GM12892 (cell line): ENCODE data around the gene MYH15.

ENCODE experiments used
- DNase-seq: peaks from one replicate; pipeline ENCODE4 v3.0.0; 2011; ENCODE audit not compliant: insufficient read length
- FAIRE-seq: peaks from 2 replicates; lab custom pipeline; 2011; peaks lifted over from hg19 to GRCh38; lab: Jason Lieb, UNC
- POLR2A ChIP-seq: IDR thresholded peaks from 2 replicates; pipeline ENCODE4 v1.6.1; 2011; ENCODE audit warnings: low read depth, low read length, control low read depth
- POLR2AphosphoS5 ChIP-seq: IDR thresholded peaks from 2 replicates; pipeline ENCODE4 v1.6.1; 2011; ENCODE audit warnings: low read depth, low read length, control low read depth
- TAF1 ChIP-seq: IDR thresholded peaks from 2 replicates; pipeline ENCODE4 v1.6.1; 2011; ENCODE audit warnings: low read depth, mild to moderate bottlenecking, control low read depth, low read length, borderline replicate concordance

MYH15 gene

DNA sequence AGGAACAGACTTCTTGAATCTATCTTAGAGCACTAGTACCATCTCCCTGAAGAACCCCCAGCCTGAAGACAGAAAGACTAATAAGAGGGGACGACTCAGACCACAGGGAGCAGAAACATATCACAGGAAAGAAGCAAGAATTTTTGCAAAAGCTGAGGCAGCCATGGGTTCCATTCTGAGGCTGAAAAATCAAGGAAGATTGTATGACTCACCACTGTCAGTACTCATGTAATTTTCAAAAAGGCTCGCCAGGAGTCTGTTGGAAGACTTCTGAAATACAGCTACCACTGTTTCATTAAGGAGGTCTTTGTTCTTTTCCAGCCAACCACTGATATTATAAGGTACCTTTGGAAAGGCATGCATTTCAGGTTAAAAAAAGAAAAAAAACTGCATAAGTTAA, 47.5 kb downstream of the MYH15 start:
- no peak for DNase-seq
- FAIRE-seq: no peak

DNA sequence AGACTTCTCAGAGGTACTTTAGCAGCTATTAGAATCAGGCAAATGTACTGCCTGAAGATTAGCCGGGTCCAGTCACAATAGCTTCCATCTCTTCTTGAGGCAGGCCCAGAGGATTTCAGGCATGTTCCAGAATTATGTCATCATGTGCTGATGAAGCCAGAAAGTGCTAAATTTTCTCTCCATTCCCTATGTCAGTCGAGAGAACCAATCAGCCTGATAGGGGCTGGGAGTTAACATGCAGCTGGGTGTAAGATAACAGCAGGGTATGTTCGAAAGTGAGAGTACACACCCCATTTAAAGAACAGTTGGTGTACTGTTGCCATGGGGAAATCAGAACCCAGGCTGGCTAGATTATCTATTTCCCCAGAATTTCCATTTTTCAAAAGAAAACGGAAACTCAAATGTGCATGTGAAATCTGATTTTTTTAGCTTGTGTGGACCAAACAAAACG, 48.7 kb downstream of the MYH15 start:
- no peak for TF ChIP-seq POLR2A
- TF ChIP-seq TAF1: no peak
- TF ChIP-seq POLR2AphosphoS5: no peak
- DNase-seq (no peak), FAIRE-seq (peak; percentile 78)

More for the DNA sequence above, 47.5 kb downstream of the MYH15 start:
- TF ChIP-seq POLR2A (no peak), POLR2AphosphoS5 (no peak), TAF1 (no peak)

DNA sequence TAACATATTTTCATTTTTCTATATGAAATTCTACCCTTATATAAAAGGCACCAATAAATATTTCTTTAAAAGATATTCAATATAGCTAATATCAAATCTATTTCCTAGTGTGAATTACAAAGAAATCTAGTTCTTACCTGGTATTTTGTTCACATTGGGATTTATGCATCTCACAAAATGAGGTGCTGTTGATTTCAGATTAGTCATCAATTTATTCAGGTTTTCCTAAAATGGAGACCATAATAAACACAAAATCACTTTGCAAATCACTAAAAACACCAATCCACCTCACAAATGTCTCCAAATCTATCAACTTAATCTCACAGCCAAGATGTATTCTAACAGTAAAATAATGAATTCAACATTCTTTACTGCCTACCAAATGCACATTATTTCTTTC, 51.2 kb downstream of the MYH15 start:
- FAIRE-seq (no peak), DNase-seq (no peak)
- TF ChIP-seq POLR2AphosphoS5: no peak
- TF ChIP-seq POLR2A: no peak
- no peak for TF ChIP-seq TAF1

DNA sequence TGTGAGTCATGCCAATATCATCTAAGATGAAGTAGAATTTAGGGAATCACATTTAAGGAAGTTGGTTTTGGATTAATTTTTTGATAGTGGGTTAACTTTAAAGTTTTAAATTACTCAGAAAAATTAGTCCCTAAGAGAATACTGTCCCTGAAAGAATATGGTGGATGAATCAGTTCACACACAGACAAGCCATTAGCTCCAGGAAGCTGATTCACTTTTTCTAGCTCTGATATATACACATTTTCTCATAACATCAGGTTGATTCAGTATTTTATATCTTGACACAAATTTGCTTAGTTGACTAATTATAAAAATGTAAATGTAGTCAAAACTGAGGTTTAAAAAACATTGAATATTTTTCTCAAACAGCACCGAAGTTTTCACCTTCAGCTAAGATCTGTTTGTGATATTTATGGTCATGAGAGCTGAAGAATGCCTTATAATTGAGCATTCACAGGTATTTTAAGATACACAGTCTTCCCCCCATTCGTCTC, 55.1 kb downstream of the MYH15 start:
- no peak for DNase-seq
- TF ChIP-seq POLR2A (no peak), POLR2AphosphoS5 (no peak), TAF1 (no peak)
- no peak for FAIRE-seq

DNA sequence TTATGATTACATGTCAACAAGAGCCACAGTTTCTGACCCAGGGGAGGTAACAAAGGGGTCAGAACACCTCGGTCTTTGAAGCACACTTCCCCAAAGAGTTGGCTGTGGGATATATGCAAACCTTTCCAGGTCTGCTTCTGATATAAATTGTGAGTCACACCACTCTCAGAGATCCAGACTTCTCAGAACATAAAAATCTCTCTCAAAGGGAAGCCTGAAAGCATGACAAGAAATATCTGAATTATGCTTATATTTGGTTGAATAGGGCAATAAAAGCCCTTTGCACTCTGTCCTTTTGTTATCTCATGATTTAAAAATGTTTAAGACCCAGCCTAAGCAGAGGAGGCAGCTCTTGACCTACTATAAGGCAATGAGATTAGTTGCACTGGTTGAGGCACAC, 56.8 kb downstream of the MYH15 start:
- DNase-seq: no peak
- no peak for TF ChIP-seq POLR2A
- TF ChIP-seq TAF1: no peak
- no peak for TF ChIP-seq POLR2AphosphoS5
- FAIRE-seq: no peak

DNA sequence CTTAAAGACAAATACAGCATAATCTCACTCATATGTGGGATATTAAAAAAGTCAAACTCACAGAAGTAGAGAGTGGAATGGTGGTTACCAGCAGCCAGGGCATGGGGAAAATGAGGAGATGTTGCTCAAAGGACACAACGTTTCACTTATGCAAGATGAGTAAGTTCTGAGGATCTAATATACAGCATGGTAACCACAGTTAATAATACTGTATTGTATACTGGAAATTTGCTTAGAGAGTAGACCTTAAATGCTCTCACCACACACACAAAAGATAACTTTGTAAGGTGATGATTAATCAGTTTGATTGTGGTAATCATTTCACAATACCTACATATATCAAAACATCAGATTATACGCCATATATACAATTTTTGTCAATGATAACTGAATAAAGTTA, 60.0 kb downstream of the MYH15 start:
- FAIRE-seq (no peak), DNase-seq (no peak)
- TF ChIP-seq TAF1 (no peak), POLR2AphosphoS5 (no peak), POLR2A (no peak)

DNA sequence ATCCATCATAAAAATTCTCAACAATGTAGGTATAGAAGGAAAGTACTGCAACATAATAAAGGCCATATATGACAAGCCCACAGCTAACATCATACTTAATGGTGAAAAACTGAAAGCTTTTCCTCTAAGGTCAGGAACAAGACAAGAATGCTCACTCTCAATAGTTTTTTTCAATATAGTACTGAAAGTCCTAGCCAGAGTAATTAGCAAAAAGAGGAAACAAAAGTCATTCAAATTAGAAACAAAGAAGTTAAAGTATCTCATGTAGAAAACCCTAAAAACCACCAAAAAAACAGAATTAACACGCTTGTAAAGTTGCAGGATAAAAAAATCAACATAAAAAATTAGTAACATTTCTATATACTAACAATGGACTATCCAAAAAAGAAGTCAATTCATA, 61.8 kb downstream of the MYH15 start:
- TF ChIP-seq POLR2AphosphoS5 (no peak), POLR2A (no peak), TAF1 (no peak)
- no peak for DNase-seq
- peak; percentile 38 for FAIRE-seq

DNA sequence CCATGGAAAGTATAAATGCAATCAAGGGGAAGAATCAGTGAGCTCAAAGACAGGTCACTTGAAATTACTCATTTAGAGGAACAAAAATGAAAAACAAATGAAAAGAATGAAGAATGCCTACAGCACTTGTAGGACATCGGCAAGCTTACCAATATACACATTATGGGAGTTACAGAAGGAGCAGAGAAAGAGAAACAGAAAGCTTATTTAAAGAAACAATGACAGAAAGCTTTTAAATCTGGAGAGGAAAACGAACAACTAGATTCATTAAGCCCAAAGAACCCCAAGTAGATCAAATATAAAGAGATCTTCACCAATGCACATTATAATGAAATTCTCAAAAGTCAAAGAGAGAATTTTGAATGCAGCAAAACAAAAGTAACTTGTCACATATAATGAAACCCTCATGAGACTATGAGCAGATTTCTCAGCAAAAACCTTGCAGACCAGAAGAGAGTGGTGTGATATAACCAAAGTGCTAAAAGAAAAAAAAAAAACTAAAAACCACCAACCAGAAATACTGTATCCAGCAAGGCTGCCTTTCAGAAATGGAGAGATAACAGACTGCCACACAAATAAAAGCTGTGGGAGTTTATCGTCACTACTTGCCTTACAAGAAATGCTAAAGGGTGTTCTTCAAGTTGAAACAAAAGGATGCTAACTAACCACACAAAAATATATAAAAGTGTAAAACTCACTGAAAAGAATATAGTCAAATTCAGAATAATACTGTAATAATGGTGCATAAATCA, 63.1 kb downstream of the MYH15 start:
- FAIRE-seq (no peak), DNase-seq (no peak)
- no peak for TF ChIP-seq POLR2A
- TF ChIP-seq POLR2AphosphoS5: no peak
- TF ChIP-seq TAF1: no peak

DNA sequence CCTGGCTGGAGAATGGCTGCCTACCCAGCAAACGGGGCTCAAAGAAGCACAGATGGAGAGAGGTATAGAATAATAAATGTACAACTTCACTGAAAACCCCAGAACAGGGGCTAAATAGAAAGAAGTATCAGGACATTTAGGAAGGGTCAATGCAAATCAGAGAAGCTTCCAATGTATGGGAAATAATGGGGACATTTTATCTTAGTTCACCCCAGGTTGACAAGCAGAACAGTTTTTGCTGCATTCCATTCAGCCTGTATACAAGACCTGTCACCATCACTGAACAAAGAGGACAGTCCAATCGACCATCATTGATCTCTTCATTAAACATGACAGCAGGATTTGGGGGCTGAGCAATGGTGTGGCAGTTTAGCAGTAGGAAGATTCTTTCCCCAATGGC, 68.1 kb downstream of the MYH15 start:
- FAIRE-seq: no peak

DNA sequence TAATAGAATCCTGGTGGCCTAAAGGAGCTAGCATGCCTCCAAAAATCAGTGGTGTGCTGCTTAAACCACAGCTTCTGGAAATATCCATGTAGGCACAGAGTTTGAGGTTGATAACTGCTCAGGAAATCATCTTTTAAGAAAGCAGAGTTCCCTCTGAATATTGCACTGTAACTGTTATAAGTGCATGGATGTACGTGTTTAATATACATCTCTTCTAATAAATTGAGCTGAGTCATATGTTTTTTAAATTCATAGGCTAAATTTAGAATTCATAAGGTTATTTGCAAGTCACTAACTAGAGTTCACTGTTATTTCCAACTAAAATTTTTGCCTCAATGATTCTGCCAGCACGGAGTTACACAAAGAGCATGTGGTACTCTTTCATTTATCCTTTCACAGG, 68.9 kb downstream of the MYH15 start:
- TF ChIP-seq POLR2A: no peak
- TF ChIP-seq POLR2AphosphoS5: no peak
- TF ChIP-seq TAF1: no peak
- DNase-seq (no peak), FAIRE-seq (no peak)

More for the DNA sequence above, 68.1 kb downstream of the MYH15 start:
- no peak for TF ChIP-seq POLR2A
- TF ChIP-seq POLR2AphosphoS5: no peak
- no peak for TF ChIP-seq TAF1
- no peak for DNase-seq

DNA sequence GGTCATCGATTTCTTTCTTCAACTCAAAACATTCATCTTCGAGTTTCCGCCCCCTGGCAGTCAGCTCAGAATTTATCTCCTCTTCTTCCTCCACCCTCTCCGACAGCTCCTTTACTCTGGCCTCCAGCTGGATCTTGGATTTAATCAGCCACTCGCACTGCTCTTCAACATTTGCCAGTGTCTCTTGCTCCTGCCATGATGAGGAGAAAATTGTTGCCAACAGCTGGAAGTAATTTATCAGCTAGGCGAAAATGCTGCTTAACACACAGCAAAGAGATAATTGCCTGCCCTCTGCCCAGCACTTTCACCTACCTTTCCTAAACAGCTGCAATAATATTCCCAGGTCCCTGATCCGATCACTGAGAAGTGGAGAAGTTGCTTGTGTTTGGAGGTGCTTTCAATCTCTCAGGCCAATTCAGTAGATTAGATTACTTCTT, 69.3 kb downstream of the MYH15 start:
- TF ChIP-seq TAF1 (no peak), POLR2AphosphoS5 (no peak), POLR2A (no peak)
- FAIRE-seq (no peak), DNase-seq (no peak)

DNA sequence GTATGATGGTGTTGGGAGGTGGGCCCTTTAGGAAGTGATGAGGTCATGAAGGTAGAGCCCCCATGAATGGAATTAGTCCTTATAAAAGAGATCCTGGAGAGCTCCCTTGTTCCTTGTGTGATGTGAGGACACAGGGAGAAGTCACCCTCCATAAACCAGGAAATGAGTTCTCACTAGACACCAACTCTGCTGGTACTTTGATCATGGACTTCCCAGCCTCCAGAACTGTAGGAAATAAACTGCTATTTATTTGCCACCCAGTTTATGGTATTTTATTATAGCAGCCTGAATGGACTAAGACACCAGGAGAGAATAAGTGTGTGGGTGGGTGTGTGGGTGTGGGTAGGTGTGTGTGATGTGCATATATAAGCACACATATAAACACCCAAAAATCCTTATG, 71.9 kb downstream of the MYH15 start:
- FAIRE-seq: no peak

More for the DNA sequence above, 71.9 kb downstream of the MYH15 start:
- TF ChIP-seq TAF1 (no peak), POLR2A (no peak), POLR2AphosphoS5 (no peak)
- no peak for DNase-seq
